Stimulated activated CD8-positive, alpha-beta memory T cell treated with anti-CD3 and anti-CD28 coated beads, Interleukin-15, amount 100 ng/mL, for 48 hours (primary cell): ENCODE measurements around the gene TEKT5.

Experiments
- DNase-seq, 2 donors: peaks; one replicate each; pipeline ENCODE4 v3.0.0-alpha.2; 2020; ENCODE audit warnings: low read depth in 2 of 2

TEKT5 gene

GRCh38 chr16:10609402-10609774 lies 85.3 kb downstream of the TEKT5 start:
- DNase-seq, result no peak

GRCh38 chr16:10608687-10609401 lies 85.9 kb downstream of the TEKT5 start:
- no peak for DNase-seq

- DNase-seq, result no peak
These were observed 87.6 kb downstream of the TEKT5 start for GRCh38 chr16:10607157-10607556.

- no peak for DNase-seq
These were observed 88.1 kb downstream of the TEKT5 start for GRCh38 chr16:10606607-10607006.

GRCh38 chr16:10605636-10606035 lies 89.1 kb downstream of the TEKT5 start:
- DNase-seq, result no peak

- no peak for DNase-seq
These were observed 93.0 kb downstream of the TEKT5 start for GRCh38 chr16:10601444-10602408.

- DNase-seq, result no peak
These were observed 93.8 kb downstream of the TEKT5 start for GRCh38 chr16:10600782-10601443.

- no peak for DNase-seq
These were observed 95.1 kb downstream of the TEKT5 start for GRCh38 chr16:10599626-10600025.

- no peak for DNase-seq
These were observed 96.6 kb downstream of the TEKT5 start for GRCh38 chr16:10598157-10598556.

- DNase-seq, result no peak
These were observed 97.5 kb downstream of the TEKT5 start for GRCh38 chr16:10597187-10597601.

GRCh38 chr16:10594312-10594950 lies 100.3 kb downstream of the TEKT5 start:
- DNase-seq, result no peak

- no peak for DNase-seq
These were observed 102.1 kb downstream of the TEKT5 start for GRCh38 chr16:10592611-10593010.

GRCh38 chr16:10590342-10590741 lies 104.4 kb downstream of the TEKT5 start:
- DNase-seq, result no peak

- no peak for DNase-seq
These were observed 105.6 kb downstream of the TEKT5 start for GRCh38 chr16:10589109-10589508.

- no peak for DNase-seq
These were observed 107.1 kb downstream of the TEKT5 start for GRCh38 chr16:10587622-10588021.

GRCh38 chr16:10584981-10585438 lies 109.7 kb downstream of the TEKT5 start:
- no peak for DNase-seq

- no peak for DNase-seq
These were observed 111.5 kb downstream of the TEKT5 start for GRCh38 chr16:10583269-10583668.

GRCh38 chr16:10581507-10581906 lies 113.2 kb downstream of the TEKT5 start:
- DNase-seq, result no peak

- no peak for DNase-seq
These were observed 113.9 kb downstream of the TEKT5 start for GRCh38 chr16:10580883-10581247.

GRCh38 chr16:10579965-10580882 lies 114.5 kb downstream of the TEKT5 start, which contains the start of gene EMP2:
Gene EMP2, minus strand, starts transcription at chr16:10580598. Its CDS starts 32,981 bp downstream, at chr16:10547617.
- no peak for DNase-seq

- no peak for DNase-seq
These were observed 115.2 kb downstream of the TEKT5 start for GRCh38 chr16:10579575-10579964.
